Activated CD8-positive, alpha-beta memory T cell treated with anti-CD3 and anti-CD28 coated beads, Interleukin-2, amount 50 U/mL, for 24 hours (primary cell): ENCODE measurements around the gene GSTM1.

ENCODE experiments used
- DNase-seq: peaks from one replicate; pipeline ENCODE4 v3.0.0-alpha.2; 2020; ENCODE audit errors: extremely low read depth

GSTM1 gene

GRCh38 chr1:109687641-109688499 is at the start of gene GSTM1:
Gene GSTM1 (plus strand): TSS chr1:109687817. CDS start chr1:109687874, 57 bp downstream.
- DNase-seq: no peak

DNA sequence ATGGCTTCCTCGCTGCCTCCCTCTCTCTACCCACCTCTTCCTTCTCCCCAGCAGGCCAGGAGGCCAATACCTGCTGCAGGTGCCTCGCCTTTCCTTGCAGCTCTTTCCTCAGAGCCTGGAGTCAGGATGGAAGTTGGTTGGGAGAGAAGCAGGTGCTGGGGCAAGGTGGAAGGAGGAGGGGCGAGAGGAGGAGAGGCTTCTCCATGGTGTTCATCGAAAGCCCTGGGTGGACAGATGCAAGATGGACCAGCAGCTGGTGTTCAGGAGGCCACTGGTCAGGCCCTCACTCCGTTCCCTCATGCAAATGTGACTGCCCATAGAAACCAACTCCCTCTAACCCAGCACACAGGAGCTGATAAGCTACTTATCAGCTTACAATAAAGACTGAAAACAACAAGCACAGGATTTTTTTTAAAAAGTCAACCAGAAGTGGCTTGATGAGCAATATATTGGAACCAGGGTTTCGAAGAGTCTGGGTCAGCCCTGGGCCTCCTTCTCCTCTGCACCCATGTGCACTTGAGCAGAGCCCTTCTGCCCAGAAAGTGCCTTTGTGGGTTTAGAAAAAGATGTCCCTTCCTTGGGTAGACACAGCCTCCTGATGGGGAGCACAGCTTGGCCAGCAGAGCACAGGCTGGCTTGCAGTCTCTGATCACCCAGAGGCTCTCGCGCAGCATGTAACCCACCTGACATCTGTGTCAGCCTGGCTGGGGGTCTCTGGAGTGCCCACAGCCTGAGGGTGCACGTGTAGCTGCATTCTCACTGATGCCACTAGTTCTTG is 48.4 kb upstream of the GSTM1 start:
- DNase-seq: no peak

DNA sequence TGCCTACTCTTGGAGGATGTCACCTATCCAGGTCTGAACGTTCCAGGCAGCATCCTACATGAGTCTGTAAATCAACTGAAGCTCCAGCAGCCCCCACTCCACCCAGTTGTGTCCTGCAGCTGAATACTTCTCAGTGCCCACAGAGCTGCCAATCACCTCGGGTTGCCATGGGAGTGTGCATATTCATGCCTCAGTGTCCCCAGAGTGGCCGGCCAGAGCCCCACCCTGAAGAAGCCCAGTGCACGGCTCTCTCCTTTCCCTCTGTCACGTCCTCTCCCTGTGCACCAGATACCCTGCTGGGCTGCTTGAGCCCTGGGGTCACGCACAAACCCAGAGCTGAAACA is 47.8 kb upstream of the GSTM1 start:
- no peak for DNase-seq

GRCh38 chr1:109640285-109640865 is 47.2 kb upstream of the GSTM1 start:
- DNase-seq: peak; percentile 84

- DNase-seq: no peak
Observed at GRCh38 chr1:109641078-109641740, 46.4 kb upstream of the GSTM1 start.

DNA sequence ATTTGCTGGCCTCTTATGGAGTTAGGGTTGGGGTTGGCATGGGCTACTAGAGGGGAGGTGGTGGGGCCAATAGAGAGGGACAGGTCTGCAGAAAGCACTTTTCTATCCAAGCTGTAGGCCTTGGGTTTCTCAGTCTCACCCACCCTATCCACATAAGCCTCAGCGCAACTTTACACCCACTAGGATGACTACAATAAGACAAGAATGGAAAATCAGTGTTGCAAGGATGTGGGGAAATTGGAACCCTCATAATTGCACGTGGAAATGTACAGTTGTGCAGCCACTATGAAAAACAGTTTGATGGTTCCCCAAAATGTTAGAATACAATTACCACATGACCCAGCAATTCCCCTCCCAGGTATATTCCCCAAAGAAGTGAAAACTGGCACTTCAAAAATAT is 45.8 kb upstream of the GSTM1 start:
- no peak for DNase-seq

GRCh38 chr1:109642626-109643025 is 45.0 kb upstream of the GSTM1 start:
- no peak for DNase-seq

DNA sequence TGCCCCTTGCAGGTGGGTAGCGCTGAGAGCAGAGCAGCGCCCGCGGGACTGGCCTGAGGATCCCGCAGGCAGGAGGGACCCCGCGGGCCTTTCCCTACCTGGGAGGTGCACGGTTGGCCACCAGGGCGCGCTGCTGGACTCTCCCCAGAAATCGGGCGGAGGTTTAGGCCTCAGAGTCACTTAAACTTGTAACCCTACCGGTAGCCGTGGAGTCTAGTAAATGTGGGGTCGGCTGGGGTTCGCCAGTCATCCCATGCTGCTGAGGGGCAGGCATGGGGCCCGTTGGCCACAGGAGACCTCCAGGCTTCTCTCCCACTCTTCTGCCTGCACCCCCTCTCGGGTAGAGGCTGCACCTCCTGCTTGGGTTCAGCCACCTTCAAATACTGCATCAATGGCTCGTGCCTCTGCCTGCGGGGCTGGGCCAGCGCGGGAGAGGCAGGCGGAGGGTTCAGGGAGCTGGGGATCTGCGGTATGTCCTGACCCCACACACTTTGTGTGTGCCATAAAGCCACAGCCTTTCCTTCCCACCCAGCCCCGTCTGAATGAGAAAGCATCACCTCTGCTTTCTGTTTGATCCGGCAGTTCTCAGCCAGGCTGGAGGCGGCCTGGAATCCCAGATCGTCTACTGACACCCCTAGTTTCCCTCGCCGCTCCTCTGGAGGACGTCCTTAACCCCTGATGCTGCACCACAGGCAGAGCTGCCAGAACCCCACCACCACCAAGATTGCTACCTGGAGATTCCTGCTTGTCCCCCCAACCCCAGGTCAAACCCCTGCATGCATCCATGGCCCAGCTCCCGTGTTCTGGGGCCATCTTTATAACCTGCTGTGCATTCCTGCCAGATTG is 44.0 kb upstream of the GSTM1 start:
- peak; percentile 71 for DNase-seq

GRCh38 chr1:109644670-109645069 is 42.9 kb upstream of the GSTM1 start:
- DNase-seq: no peak

DNA sequence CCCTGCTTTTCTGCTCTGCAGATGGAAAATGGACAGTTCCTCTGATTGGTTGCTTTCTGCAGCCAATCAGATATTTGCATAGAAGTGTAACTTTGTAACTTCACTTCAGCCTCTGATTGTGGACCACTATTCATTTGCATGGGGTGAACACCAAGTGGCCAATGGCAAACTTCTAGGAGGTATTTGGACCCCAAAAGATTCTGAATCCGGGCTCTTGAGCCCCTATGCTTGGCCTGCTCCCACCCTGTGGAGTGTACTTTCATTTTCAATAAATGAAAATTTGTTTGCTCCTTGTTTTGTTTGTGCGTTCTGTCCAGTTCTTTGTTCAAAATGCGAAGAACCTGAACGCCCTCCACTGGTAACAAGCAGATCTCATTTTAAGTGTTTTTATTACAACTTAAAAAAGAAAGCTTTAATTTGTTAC is 38.1 kb upstream of the GSTM1 start:
- DNase-seq: no peak

GRCh38 chr1:109650609-109651008 is 37.0 kb upstream of the GSTM1 start:
- DNase-seq: no peak

DNA sequence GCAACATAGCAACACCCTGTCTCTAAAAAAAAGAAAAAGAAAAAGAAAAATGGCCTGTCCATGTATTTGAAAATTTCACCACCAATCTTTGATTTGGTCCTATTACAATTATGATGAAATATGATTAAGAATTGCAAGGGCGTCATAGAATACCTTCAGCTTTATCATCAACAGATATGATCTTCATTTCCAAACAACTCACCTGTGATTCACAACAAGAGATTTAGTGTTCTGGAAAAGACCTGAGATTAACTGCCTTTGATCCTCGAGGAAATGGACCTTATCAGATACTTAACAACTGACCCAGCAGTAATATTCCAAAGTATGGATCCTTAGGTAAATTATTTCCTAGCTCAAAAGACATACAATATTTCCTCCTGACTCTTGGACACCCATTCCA is 35.2 kb upstream of the GSTM1 start:
- no peak for DNase-seq

DNA sequence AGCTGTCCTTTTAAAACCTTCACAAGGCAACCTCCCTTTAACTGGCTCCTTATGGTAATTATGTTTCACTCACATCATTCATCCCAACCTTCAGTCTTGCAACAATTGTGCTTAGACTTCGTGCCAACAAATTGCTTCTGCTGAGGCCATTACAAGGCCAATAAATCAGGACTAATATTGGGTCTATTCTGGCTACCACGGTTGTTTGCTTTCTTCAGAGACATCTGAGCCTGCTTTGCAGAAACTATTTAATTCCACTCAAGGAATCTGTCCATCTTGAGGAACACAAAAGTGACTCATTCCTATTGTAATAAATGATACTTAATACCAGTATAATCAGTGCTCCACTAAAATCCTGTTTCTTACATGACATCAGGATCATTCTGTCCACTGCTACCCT is 34.3 kb upstream of the GSTM1 start:
- DNase-seq: no peak

DNA sequence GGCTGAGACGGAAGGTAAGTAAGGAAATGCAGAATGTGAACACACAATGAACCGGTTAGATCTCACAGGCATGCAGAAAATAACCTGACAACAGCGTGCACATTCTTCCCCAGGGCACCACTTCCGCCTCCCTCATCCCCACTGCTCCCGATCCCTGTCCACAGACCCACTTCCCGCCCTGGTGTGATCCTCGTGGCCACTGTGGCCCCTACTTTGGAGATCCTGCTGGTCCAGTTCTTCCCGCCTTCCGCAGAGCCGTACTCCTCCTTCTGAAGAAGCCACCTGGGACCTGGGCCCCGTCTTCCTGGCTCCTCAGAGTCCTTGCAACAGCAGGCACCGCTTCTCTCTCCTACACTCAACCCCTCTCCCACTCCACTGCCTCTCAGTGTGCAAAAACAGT is 33.1 kb upstream of the GSTM1 start:
- DNase-seq: no peak

GRCh38 chr1:109655615-109656519 is 31.8 kb upstream of the GSTM1 start, which contains the start of gene GSTM4:
Gene GSTM4 (plus strand): TSS chr1:109656099. CDS start chr1:109656390, 291 bp downstream.
- DNase-seq: no peak

GRCh38 chr1:109657395-109657794 is 30.2 kb upstream of the GSTM1 start:
- DNase-seq: no peak

DNA sequence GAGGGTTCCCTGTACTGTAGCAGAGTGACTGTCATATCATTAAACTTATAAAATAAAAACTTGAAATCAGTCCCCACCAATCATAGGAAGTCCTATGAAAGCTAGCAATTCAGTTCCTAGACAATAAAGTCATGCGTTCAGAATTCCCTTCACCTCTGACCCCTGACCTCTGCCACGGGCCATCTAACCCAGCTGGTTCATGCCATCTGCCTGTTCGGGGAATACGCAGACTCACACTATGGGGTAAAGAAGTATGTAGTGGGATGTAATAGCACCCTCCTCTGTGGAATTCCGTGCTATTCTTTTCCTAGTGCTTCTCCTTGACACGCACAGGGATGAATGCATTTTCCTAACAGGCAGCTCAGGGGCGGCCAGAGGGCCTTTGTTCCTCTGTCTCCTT is 29.6 kb upstream of the GSTM1 start:
- DNase-seq: no peak

- DNase-seq: no peak
Observed at GRCh38 chr1:109658533-109659042, 29.0 kb upstream of the GSTM1 start.

DNA sequence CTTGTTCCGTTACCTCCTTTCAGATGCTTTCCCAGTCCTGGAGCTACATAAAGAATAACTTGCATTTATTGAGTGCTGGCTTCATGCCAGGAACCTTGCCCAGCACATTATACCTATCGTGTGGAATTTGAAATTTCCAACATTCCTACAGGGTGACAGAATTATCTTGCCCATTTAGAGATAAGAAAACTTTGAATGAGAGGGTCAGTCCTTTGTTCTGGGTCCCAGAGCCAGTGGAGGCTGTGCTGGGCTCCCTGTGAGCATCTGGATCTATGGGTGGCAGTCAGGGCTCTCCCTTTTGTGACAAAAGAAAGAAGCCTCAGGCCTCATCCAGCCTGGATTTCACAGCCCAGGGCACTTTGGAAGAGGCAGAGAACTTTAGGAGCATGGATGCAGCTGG is 28.5 kb upstream of the GSTM1 start:
- no peak for DNase-seq
